Endothelial cell of umbilical vein (primary cell): Measurements from ENCODE around the gene SAC3D1. TPM values are rescaled to one million over a fixed set of nuclear protein-coding genes. Genes with fewer than 3 reads are reported as not detected.

Source experiments
- BruUV-seq: library from RNA; stranded (reverse); fragments of 400-500 nt; replicated peaks from 2 replicates; lab custom pipeline; 2021; lab: Mats Ljungman, UMichigan
- CTCF ChIA-PET: fragments of 300-600, 350-600 bp; sonication (Branson Sonifier 250); formaldehyde crosslinking; loops from one replicate; lab custom pipeline; 2021; ENCODE audit warnings: antibody characterized with exemption, inconsistent platforms; lab: Charles Lee
- POLR2A ChIA-PET: fragments of 300-600, 350-600 bp; sonication (Branson Sonifier 250); formaldehyde crosslinking; loops from one replicate; lab custom pipeline; 2021; ENCODE audit warnings: antibody characterized with exemption, inconsistent platforms; lab: Charles Lee
- DNase-seq: peaks from one replicate; pipeline ENCODE4 v3.0.0-alpha.2; 2011; ENCODE audit warnings: low read depth, low spot score
- FAIRE-seq: peaks from 2 replicates; lab custom pipeline; 2011; peaks lifted over from hg19 to GRCh38; lab: Jason Lieb, UNC
- H2AFZ ChIP-seq: 2 replicates; pipeline ENCODE4 v1.6.0; 2012; ENCODE audit warnings: low read depth, low read length, control low read depth, inconsistent platforms
- H3K27ac ChIP-seq: 2 replicates; pipeline ENCODE4 v1.5.1; 2011; ENCODE audit warnings: low read depth, mild to moderate bottlenecking, control low read depth, low read length, moderate library complexity; ENCODE audit not compliant: insufficient read depth
- H3K27me3 ChIP-seq, 2 experiments: 2 replicates each; pipeline versions ENCODE4 v1.6.0 to v1.6.1; 2011; ENCODE audit warnings: low read length in 2 of 2, mixed read lengths in 1 of 2; ENCODE audit not compliant: control insufficient read depth in 2 of 2, insufficient read depth in 2 of 2
- H3K36me3 ChIP-seq, 2 experiments: 2 replicates in 1 of 2; 3 replicates in 1 of 2; pipeline ENCODE4 v1.5.1; 2011; ENCODE audit warnings: low read length in 2 of 2, mild to moderate bottlenecking in 1 of 2, moderate library complexity in 1 of 2; ENCODE audit not compliant: control insufficient read depth in 2 of 2, insufficient read depth in 2 of 2; ENCODE audit errors: extremely low read depth in 1 of 2
- H3K4me1 ChIP-seq: 3 replicates; pipeline ENCODE4 v1.5.1; 2011; ENCODE audit warnings: mild to moderate bottlenecking, low read length; ENCODE audit not compliant: control insufficient read depth, insufficient read depth; ENCODE audit errors: extremely low read depth
- H3K4me2 ChIP-seq: 2 replicates; pipeline ENCODE4 v1.6.1; 2011; ENCODE audit warnings: low read length, control low read depth, mixed read lengths; ENCODE audit not compliant: insufficient read depth
- H3K4me3 ChIP-seq, 3 experiments: fragments of 200-600 bp in 1 of 3; sonication (generic), shearing (Covaris generic) in 1 of 3; replicated peaks in 1 of 3; 2 replicates each; pipeline ENCODE4 v1.5.1; 2011 to 2016; ENCODE audit warnings: control low read depth in 3 of 3, low read length in 3 of 3, mild to moderate bottlenecking in 2 of 3, inconsistent platforms in 1 of 3, low read depth in 1 of 3, moderate library complexity in 1 of 3; ENCODE audit not compliant: insufficient read depth in 1 of 3
- H3K79me2 ChIP-seq: 2 replicates; pipeline ENCODE4 v1.6.0; 2012; ENCODE audit warnings: low read length, inconsistent platforms; ENCODE audit not compliant: control insufficient read depth, insufficient read depth
- H3K9ac ChIP-seq: replicated peaks from 2 replicates; pipeline ENCODE3; 2011; ENCODE audit warnings: low read length, control low read depth; ENCODE audit not compliant: insufficient read depth; ENCODE audit errors: extremely low read depth
- H3K9me1 ChIP-seq: replicated peaks from 3 replicates; pipeline ENCODE4 v1.6.0; 2011; ENCODE audit warnings: mild to moderate bottlenecking, low read length; ENCODE audit not compliant: control insufficient read depth, insufficient read depth; ENCODE audit errors: extremely low read depth
- H3K9me3 ChIP-seq: replicated peaks from 2 replicates; pipeline ENCODE4 v1.5.1; 2012; ENCODE audit warnings: low read length, inconsistent platforms; ENCODE audit not compliant: control insufficient read depth, insufficient read depth
- H4K20me1 ChIP-seq: replicated peaks from 2 replicates; pipeline ENCODE3; 2011; ENCODE audit warnings: mild to moderate bottlenecking, low read length; ENCODE audit not compliant: control insufficient read depth, insufficient read depth; ENCODE audit errors: extremely low read depth
- EZH2 ChIP-seq: IDR thresholded peaks from 2 replicates; pipeline ENCODE4 v1.6.1; 2012; ENCODE audit warnings: borderline replicate concordance, low read depth, mild to moderate bottlenecking, moderate library complexity, low read length, inconsistent platforms; ENCODE audit not compliant: severe bottlenecking
- FOS ChIP-seq: IDR thresholded peaks from 2 replicates; pipeline ENCODE4 v1.6.1; 2011; ENCODE audit warnings: mild to moderate bottlenecking, low read length, moderate library complexity, borderline replicate concordance; ENCODE audit not compliant: insufficient read depth
- GATA2 ChIP-seq: IDR thresholded peaks from 2 replicates; pipeline ENCODE4 v1.7.0; 2011; ENCODE audit warnings: low read depth, mild to moderate bottlenecking, moderate library complexity, mixed read lengths, low read length; ENCODE audit not compliant: insufficient read length, insufficient read depth
- JUN ChIP-seq: IDR thresholded peaks from 2 replicates; pipeline ENCODE4 v1.6.1; 2011; ENCODE audit warnings: borderline replicate concordance, low read depth; ENCODE audit not compliant: insufficient read length, insufficient read depth
- MYC ChIP-seq: IDR thresholded peaks from one replicate; pipeline ENCODE4 v1.6.1; 2011; ENCODE audit warnings: mild to moderate bottlenecking, low read depth, low read length
- POLR2A ChIP-seq: IDR thresholded peaks from 2 replicates; pipeline ENCODE4 v1.6.1; 2012; ENCODE audit warnings: low read depth, mild to moderate bottlenecking, control low read depth, low read length
- POLR2AphosphoS5 ChIP-seq: IDR thresholded peaks from 2 replicates; pipeline ENCODE4 v1.6.1; 2012; ENCODE audit warnings: low read depth, mild to moderate bottlenecking, control low read depth, low read length, moderate library complexity; ENCODE audit not compliant: insufficient read depth
- dilution Hi-C: fragments of 300-500 bp; cut with MboI; formaldehyde crosslinking; loops from one replicate; pipeline ENCODE4 v1.15.0; 2019; ENCODE audit warnings: low sequenced_read_pairs; ENCODE audit not compliant: extremely low pct_ligation_motif_present
- intact Hi-C: fragments of 100-400 bp; cut with micrococcal nuclease; formaldehyde crosslinking; loops from one replicate; pipeline ENCODE4 v1.10.0; 2022
- polyA plus RNA-seq, 4 experiments: library from polyadenylated mRNA; depleted of rRNA in 3 of 4; stranded (reverse) in 3 of 4; unstranded in 1 of 4; fragments of >200 nt; gene quantifications; 2 replicates each; pipeline versions ENCODE4 v1.2.1 to v1.2.3, GENCODE V29; 2011 to 2012; ENCODE audit warnings: missing spikeins in 1 of 4
- total RNA-seq: library from RNA; stranded (reverse); gene quantifications from 2 replicates; pipeline ENCODE4 v1.2.3, GENCODE V29; 2021
- TF ChIP-seq, protein P1 (sequence below): IDR thresholded peaks from 2 replicates; pipeline ENCODE4 v1.6.1; 2011; ENCODE audit not compliant: insufficient read depth, insufficient read length
- TF ChIP-seq, protein P2 (sequence below), 2 donors: IDR thresholded peaks; 1 replicate in 1 of 2; 2 replicates in 1 of 2; pipeline ENCODE4 v1.5.1; 2011; ENCODE audit warnings: low read length in 2 of 2, mild to moderate bottlenecking in 2 of 2, moderate library complexity in 2 of 2, control low read depth in 1 of 2, inconsistent platforms in 1 of 2, low read depth in 1 of 2; ENCODE audit not compliant: insufficient read depth in 1 of 2; ENCODE audit errors: extremely low read depth in 1 of 2

Gene SAC3D1
- total and polyA plus RNA-seq, 2 donors (not counting 3 experiments of a cell fraction or from before 2014, with no cell fraction given), result 16.6 to 17.0 TPM

DNA sequence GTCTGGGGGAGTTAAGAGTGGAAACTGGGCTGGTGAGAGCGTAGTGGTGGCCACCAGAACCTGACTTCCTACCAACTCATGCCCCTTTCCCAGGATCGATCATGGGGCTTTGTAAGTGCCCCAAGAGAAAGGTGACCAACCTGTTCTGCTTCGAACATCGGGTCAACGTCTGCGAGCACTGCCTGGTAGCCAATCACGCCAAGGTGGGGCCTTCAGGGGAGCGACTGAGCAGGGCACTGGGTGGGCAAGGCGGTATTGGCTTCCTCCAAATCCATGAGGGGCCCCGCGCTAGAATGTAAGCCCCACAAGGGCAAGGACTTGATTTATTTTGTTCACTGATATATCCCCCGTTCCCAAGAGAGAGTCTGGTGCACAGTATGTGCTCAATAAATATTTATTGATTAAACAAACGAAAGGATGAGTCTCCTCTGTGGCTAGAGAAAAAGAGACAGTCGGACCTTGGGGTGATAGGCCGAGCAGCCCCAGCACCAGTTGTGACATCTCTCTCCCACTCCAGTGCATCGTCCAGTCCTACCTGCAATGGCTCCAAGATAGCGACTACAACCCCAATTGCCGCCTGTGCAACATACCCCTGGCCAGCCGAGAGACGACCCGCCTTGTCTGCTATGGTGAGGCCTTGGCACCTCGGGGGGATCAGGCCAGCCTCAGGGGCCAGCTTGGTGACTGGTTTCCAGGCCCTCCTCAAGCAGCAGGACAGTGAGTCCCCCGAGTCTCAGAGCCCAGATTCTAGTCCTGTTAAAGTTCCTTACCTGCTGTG, 43.8 kb downstream of the SAC3D1 start:
- Histone ChIP-seq H3K36me3 (peaks cover 5 to 28% of the 10 kb centered on the region in 2 experiments), H3K27me3 (no peaks in the 10 kb centered on the region), H3K4me3 (peak overlapping the region; percentile 56 to 92 (median 83)), H2AFZ (peak overlapping the region; percentile 25), H3K9me1 (no peaks in the 10 kb centered on the region), H3K9ac (peak overlapping the region; percentile 96), H3K4me1 (peaks cover 17% of the 10 kb centered on the region), H3K4me2 (peak overlapping the region; percentile 84), H3K9me3 (no peaks in the 10 kb centered on the region), H3K27ac (peak overlapping the region; percentile 61), H3K79me2 (peaks cover 34% of the 10 kb centered on the region), H4K20me1 (no peaks in the 10 kb centered on the region)
- DNase-seq (no peak), FAIRE-seq (no peak)
- intact Hi-C loops, result loop anchor here (1.0 to 2.0 kb wide), 3 partner anchors 12 to 33 kb away; partner anchors contain the start of genes TM7SF2, VPS51 and ZNHIT2
- TSS peak; percentile 52 for BruUV-seq
- no peak for TF ChIP-seq EZH2
- TF ChIP-seq GATA2, result no peak
- no peak for TF ChIP-seq JUN
- TF ChIP-seq, protein P1, sequence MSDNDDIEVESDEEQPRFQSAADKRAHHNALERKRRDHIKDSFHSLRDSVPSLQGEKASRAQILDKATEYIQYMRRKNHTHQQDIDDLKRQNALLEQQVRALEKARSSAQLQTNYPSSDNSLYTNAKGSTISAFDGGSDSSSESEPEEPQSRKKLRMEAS, result no peak
- no peak for TF ChIP-seq POLR2AphosphoS5
- TF ChIP-seq, protein P2, sequence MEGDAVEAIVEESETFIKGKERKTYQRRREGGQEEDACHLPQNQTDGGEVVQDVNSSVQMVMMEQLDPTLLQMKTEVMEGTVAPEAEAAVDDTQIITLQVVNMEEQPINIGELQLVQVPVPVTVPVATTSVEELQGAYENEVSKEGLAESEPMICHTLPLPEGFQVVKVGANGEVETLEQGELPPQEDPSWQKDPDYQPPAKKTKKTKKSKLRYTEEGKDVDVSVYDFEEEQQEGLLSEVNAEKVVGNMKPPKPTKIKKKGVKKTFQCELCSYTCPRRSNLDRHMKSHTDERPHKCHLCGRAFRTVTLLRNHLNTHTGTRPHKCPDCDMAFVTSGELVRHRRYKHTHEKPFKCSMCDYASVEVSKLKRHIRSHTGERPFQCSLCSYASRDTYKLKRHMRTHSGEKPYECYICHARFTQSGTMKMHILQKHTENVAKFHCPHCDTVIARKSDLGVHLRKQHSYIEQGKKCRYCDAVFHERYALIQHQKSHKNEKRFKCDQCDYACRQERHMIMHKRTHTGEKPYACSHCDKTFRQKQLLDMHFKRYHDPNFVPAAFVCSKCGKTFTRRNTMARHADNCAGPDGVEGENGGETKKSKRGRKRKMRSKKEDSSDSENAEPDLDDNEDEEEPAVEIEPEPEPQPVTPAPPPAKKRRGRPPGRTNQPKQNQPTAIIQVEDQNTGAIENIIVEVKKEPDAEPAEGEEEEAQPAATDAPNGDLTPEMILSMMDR (IDR thresholded peaks at IDR 0.05; ENCODE audit: extremely low read depth in 1 of 2, insufficient read depth in 1 of 2, low read depth in 1 of 2, low read length in 2 of 2), result no peak
- TF ChIP-seq MYC, result no peak
- TF ChIP-seq FOS, result no peak
- TF ChIP-seq POLR2A, result no peak
- POLR2A ChIA-PET, result interaction anchor here (0.6 to 2.0 kb wide), 2 partner anchors 17 to 38 kb away, joined by 4 to 6 read pairs; partner anchors contain the start of genes FAU and MRPL49
- CTCF ChIA-PET, result no interaction called here
- dilution Hi-C loops, result no loop called here
